MM.1S (cell line): Measurements from ENCODE around the gene IMMP2L.

Experiments
- CTCF ChIP-seq: fragments of 300-600 bp; sonication (generic); IDR thresholded peaks from 2 replicates; pipeline ENCODE4 v1.5.1; 2016; ENCODE audit warnings: antibody characterized with exemption, low read length, mixed read lengths
- EZH2 ChIP-seq: fragments of 300-600 bp; sonication (generic); optimal IDR thresholded peaks from 2 replicates; pipeline ENCODE3; 2017; ENCODE audit warnings: low read depth, mild to moderate bottlenecking, antibody characterized with exemption, low read length, mixed read lengths
- EZH2phosphoT487 ChIP-seq: fragments of 300-600 bp; sonication (generic); IDR thresholded peaks from 2 replicates; pipeline ENCODE4 v1.6.1; 2018; ENCODE audit warnings: antibody characterized with exemption, low read length

- TF ChIP-seq CTCF (no peak), EZH2 (no peak), EZH2phosphoT487 (no peak)
Observed at GRCh38 chr7:111390000-111390399, 172.3 kb downstream of the IMMP2L start.
